Lower leg skin (tissue), 4 donors: ENCODE results near the gene ULK2. TPM values are rescaled to one million over a fixed set of nuclear protein-coding genes. Genes with fewer than 3 reads are reported as not detected.

Source experiments
- DNase-seq, 2 donors: peaks; one replicate each; pipeline ENCODE4 v3.0.0-alpha.2; 2019; ENCODE audit warnings: low spot score in 2 of 2
- H3K4me3 ChIP-seq: fragments of 200-600 bp; sonication (generic); 2 replicates; pipeline ENCODE4 v1.5.1; 2017; ENCODE audit warnings: mild to moderate bottlenecking, low read depth; ENCODE audit not compliant: poor library complexity, severe bottlenecking
- POLR2A ChIP-seq, 2 donors: fragments of 450-650 bp; IDR thresholded peaks; one replicate each; pipeline ENCODE4 v1.6.1; 2016 to 2017; ENCODE audit warnings: antibody characterized with exemption in 2 of 2, mild to moderate bottlenecking in 1 of 2, moderate library complexity in 1 of 2
- WGBS, 2 donors: methylation state at CpG; one replicate each; pipeline ENCODE4 v1.1.5; 2018; 5-methylcytosine and 5-hydroxymethylcytosine counted together
- intact Hi-C: fragments of 100-400 bp; cut with DNase I; formaldehyde crosslinking; loops from one replicate; pipeline ENCODE4 v1.15.0; 2023; ENCODE audit warnings: low total_unique reads
- total RNA-seq, 4 donors: library from RNA; depleted of rRNA; stranded (reverse); fragments of >200 nt; gene quantifications; one replicate each; pipeline ENCODE4 v1.1.0, GENCODE V29; 2016
- TF ChIP-seq, protein P1 (sequence below), 3 donors: fragments of 450-650 bp; IDR thresholded peaks; one replicate each; pipeline ENCODE4 v1.5.1; 2016; ENCODE audit warnings: antibody characterized with exemption in 3 of 3, mild to moderate bottlenecking in 3 of 3, moderate library complexity in 2 of 3

ULK2 gene
- total RNA-seq, 4 donors from 2014 or later: 10.0 to 24.8 (median 19.7) TPM

DNA sequence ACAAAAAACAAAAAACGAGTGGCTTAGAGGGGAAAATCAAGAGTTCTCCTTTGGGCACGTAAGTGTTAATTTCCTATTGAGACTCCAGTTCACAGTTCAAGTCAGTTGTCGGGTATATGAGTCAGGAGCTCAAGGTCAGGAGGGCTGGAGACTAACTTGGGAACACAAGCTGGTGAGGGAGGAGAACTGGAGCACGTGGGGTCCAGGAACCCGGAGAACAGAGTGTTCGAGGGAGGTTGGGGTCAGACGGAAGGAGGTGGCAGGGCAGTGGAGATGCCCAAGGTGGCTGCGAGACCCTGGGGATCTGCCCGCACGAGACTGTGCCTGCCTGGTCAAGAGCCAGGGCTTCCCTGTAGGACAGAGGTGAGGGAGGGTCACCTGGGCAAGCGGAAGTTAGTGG, 131.7 kb downstream of the ULK2 start:
- no peak overlapping the region for H3K4me3 ChIP-seq
- no peak for DNase-seq
- 72 to 78% methylated on average over 11 of the region's 11 CpGs for WGBS, 2 donors
- TF ChIP-seq, protein P1, sequence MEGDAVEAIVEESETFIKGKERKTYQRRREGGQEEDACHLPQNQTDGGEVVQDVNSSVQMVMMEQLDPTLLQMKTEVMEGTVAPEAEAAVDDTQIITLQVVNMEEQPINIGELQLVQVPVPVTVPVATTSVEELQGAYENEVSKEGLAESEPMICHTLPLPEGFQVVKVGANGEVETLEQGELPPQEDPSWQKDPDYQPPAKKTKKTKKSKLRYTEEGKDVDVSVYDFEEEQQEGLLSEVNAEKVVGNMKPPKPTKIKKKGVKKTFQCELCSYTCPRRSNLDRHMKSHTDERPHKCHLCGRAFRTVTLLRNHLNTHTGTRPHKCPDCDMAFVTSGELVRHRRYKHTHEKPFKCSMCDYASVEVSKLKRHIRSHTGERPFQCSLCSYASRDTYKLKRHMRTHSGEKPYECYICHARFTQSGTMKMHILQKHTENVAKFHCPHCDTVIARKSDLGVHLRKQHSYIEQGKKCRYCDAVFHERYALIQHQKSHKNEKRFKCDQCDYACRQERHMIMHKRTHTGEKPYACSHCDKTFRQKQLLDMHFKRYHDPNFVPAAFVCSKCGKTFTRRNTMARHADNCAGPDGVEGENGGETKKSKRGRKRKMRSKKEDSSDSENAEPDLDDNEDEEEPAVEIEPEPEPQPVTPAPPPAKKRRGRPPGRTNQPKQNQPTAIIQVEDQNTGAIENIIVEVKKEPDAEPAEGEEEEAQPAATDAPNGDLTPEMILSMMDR (IDR thresholded peaks at IDR 0.05): no peak
- no peak for TF ChIP-seq POLR2A (IDR thresholded peaks at IDR 0.05)
- intact Hi-C loops: no loop called here

DNA sequence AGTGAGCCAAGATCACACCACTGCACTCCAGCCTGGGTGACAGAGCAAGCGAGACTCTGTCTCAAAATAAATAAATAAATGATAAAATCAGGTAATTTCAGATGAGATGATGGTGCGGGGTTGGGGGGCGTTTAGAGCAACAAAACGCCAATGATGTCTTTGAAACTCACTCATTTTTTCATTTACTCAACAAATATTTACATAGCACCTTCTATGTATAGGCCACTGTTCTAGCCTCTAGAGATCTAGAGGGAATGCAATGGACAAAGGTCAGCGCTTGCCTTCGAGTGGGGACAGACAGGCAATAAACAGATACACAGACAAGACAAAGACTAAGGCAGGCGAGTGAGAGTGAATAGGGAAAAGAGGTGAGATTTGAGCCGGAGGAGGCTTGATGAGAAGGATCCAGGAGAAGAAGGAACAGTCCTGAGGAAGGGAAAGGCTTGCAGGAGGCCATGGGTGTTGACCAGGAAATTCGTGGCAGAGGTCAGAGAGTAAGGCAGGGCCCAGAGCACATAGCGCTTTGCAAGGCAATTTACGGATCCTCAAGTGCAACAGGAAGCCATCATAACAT, 133.7 kb downstream of the ULK2 start:
- H3K4me3 ChIP-seq: no peak overlapping the region
- TF ChIP-seq POLR2A (IDR thresholded peaks at IDR 0.05): no peak
- TF ChIP-seq, protein P1 (IDR thresholded peaks at IDR 0.05): no peak
- 80 to 88% methylated on average over 11 of the region's 11 CpGs for WGBS, 2 donors
- DNase-seq: no peak
- intact Hi-C loops: no loop called here

DNA sequence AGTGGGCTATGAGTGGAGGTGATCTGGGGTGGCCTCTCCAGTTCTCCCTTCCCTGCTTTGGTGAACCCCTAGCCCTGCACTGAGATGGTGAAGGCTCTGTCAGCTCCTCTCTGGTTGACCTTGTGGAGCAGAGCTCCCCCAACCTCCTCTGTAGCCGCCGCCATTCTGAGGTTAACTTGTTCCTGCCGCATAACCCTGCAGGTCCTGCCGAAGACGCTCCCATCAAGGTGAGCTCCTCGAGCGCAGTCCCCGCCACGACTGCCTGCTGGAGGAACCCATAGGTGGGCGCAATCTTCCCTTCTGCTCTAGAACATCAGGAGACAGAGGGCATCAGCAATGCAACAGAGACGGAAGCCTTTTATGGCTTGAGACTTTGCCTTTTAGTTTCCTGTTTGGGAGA, 136.1 kb downstream of the ULK2 start:
- WGBS, 2 donors: 96% methylated on average over 11 of the region's 11 CpGs
- no peak for DNase-seq
- intact Hi-C loops: no loop called here
- no peak for TF ChIP-seq POLR2A (IDR thresholded peaks at IDR 0.05)
- TF ChIP-seq, protein P1 (IDR thresholded peaks at IDR 0.05): no peak
- no peak overlapping the region for H3K4me3 ChIP-seq

DNA sequence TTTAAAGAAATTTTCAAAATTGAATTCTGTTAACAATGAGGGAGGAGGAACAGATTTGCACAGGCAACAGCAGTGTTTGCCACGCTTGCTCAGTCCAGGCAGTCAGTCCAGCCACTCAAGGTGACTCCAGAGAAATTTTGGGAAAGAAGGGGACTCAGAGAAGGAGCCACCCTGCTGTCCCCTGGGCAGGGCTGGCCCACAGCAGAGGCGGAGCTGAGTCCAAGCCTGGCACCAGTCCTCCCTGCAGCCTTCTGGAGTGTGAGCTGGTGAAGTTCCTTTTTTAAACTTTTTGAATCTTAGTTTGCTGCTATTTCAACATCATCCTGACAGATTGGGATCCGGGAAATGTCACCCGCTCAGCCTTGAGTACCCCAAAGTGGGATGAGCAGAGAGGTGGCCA, 136.9 kb downstream of the ULK2 start:
- TF ChIP-seq, protein P1 (IDR thresholded peaks at IDR 0.05): no peak
- no peak for TF ChIP-seq POLR2A (IDR thresholded peaks at IDR 0.05)
- peak in 1 of 2 donors; percentile 88 for DNase-seq
- no peak overlapping the region for H3K4me3 ChIP-seq
- WGBS, 2 donors: 53 to 65% methylated on average over 4 of the region's 4 CpGs
- intact Hi-C loops: no loop called here

DNA sequence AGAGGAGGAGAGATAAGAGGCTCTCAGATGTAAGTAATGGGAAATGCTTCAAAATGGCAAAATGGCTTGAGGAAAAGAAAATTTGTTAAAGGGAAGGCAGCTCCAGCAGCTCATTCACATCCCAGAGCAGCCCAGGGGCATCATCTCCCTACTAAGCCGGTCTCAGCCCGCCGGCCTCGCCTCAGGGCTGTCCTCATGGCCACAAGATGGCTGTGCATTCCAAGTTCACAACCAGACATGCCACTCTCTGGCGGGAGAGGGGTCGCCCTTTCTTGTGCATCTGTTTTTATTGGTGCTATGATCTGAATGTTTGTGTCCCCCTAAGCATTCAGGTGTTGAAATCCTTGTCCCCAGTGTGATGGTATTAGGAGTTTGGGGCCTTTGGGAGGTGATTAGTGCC, 137.8 kb downstream of the ULK2 start:
- TF ChIP-seq POLR2A (IDR thresholded peaks at IDR 0.05): no peak
- TF ChIP-seq, protein P1 (IDR thresholded peaks at IDR 0.05): no peak
- DNase-seq: no peak
- 79 to 81% methylated on average over 6 of the region's 6 CpGs for WGBS, 2 donors
- H3K4me3 ChIP-seq: no peak overlapping the region
- intact Hi-C loops: no loop called here

DNA sequence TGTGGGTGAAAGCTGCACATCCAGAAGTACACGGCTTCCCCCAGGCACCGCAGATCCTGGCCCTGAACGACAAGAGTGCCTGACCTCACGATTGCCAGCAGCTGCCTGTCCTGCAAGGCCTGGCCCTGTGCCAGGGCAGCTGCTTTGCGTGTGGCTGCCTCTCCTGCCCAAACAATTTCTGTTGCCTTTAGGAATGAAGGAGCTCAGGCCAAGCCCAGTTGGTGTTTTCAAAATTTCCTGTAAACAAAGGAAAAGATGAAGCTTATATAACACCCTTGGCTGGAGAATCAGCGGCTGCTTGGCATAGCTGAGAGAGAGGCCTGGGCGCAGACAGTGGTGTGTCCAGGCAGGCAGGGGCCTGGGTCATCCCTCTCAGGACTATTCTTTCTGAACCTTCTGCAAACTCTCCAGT, 139.6 kb downstream of the ULK2 start:
- no peak overlapping the region for H3K4me3 ChIP-seq
- 2 to 6% methylated on average over 7 of the region's 7 CpGs for WGBS, 2 donors
- DNase-seq: peak; percentile 93 to 97
- intact Hi-C loops: no loop called here
- TF ChIP-seq, protein P1 (IDR thresholded peaks at IDR 0.05): no peak
- TF ChIP-seq POLR2A (IDR thresholded peaks at IDR 0.05): no peak
